HS-5 (cell line): ENCODE data around the gene TUFT1.
"Not testable (repeated sequence)": the region's sequence is repeated elsewhere in the genome, so short reads cannot be mapped to it uniquely, and the experiment has no call there.

ENCODE experiments used
- DNase-seq: peaks from one replicate; pipeline ENCODE4 v3.0.0-alpha.2; 2012; ENCODE audit warnings: low read depth

TUFT1 gene

GRCh38 chr1:151618470-151618869 is 78.4 kb downstream of the TUFT1 start:
- no peak for DNase-seq

GRCh38 chr1:151618996-151619395 is 78.9 kb downstream of the TUFT1 start:
- DNase-seq: not testable (repeated sequence)

GRCh38 chr1:151619489-151620093 is 79.5 kb downstream of the TUFT1 start:
- no peak for DNase-seq

- no peak for DNase-seq
These were observed 80.2 kb downstream of the TUFT1 start for GRCh38 chr1:151620286-151620685.

- no peak for DNase-seq
These were observed 81.2 kb downstream of the TUFT1 start for GRCh38 chr1:151621351-151621750.

- DNase-seq: no peak
These were observed 84.7 kb downstream of the TUFT1 start for GRCh38 chr1:151624783-151625182.

GRCh38 chr1:151626740-151627334 is 86.7 kb downstream of the TUFT1 start:
- DNase-seq: no peak

GRCh38 chr1:151629278-151629677 is 89.2 kb downstream of the TUFT1 start:
- no peak for DNase-seq
